Calu3 (cell line): Measurements from ENCODE around the gene NPAS3. TPM values are rescaled to one million over a fixed set of nuclear protein-coding genes. Genes with fewer than 3 reads are reported as not detected.

Experiments
- BruUV-seq: library from RNA; stranded (reverse); fragments of 400-500 nt; replicated peaks from 2 replicates; lab custom pipeline; 2021; lab: Mats Ljungman, UMichigan
- CTCF ChIA-PET: fragments of 300-600 bp; sonication (Branson Sonifier 250); formaldehyde crosslinking; loops from one replicate; lab custom pipeline; 2022; ENCODE audit warnings: antibody characterized with exemption; lab: Charles Lee
- DNase-seq: peaks from one replicate; pipeline ENCODE4 v3.0.0; 2022
- H3K27ac Mint-ChIP-seq: one replicate; pipeline ENCODE4 v1.8.0; 2022; ENCODE audit warnings: mixed read lengths; ENCODE audit not compliant: unreplicated experiment
- H3K27me3 Mint-ChIP-seq: one replicate; pipeline ENCODE4 v1.8.0; 2022; ENCODE audit warnings: mixed read lengths; ENCODE audit not compliant: unreplicated experiment
- H3K36me3 Mint-ChIP-seq: one replicate; pipeline ENCODE4 v1.8.0; 2022; ENCODE audit warnings: mild to moderate bottlenecking, moderate library complexity, mixed read lengths; ENCODE audit not compliant: insufficient read depth, unreplicated experiment
- H3K4me1 Mint-ChIP-seq: one replicate; pipeline ENCODE4 v1.8.0; 2022; ENCODE audit warnings: mild to moderate bottlenecking, low read depth, mixed read lengths; ENCODE audit not compliant: unreplicated experiment
- H3K4me3 Mint-ChIP-seq: one replicate; pipeline ENCODE4 v1.8.0; 2022; ENCODE audit warnings: mild to moderate bottlenecking, low read depth, moderate library complexity, mixed read lengths; ENCODE audit not compliant: unreplicated experiment
- H3K9me3 Mint-ChIP-seq: one replicate; pipeline ENCODE4 v1.8.0; 2022; ENCODE audit warnings: low read depth, mixed read lengths; ENCODE audit not compliant: unreplicated experiment
- CTCF ChIP-seq: fragments of 200-600 bp; IDR thresholded peaks from one replicate; pipeline ENCODE4 v1.8.0; 2022; ENCODE audit warnings: antibody characterized with exemption; ENCODE audit not compliant: unreplicated experiment
- intact Hi-C: fragments of 100-400 bp; cut with micrococcal nuclease; formaldehyde crosslinking; loops from one replicate; pipeline ENCODE4 v1.10.0; 2022; ENCODE audit not compliant: unreplicated experiment
- total RNA-seq: library from RNA; stranded (reverse); gene quantifications from 2 replicates; pipeline ENCODE4 v1.2.3, GENCODE V29; 2022

Gene NPAS3
- total RNA-seq, 1 experiment from 2014 or later, result not detected

- H3K27me3 Mint-ChIP-seq, result peaks cover 52% of the 10 kb centered on the region
Measured at GRCh38 chr14:33715227-33715528, 776.5 kb downstream of the NPAS3 start.

GRCh38 chr14:33716921-33717320 is 778.2 kb downstream of the NPAS3 start:
- Mint-ChIP-seq H3K4me3 (no peak overlapping the region), H3K36me3 (no peaks in the 10 kb centered on the region), H3K4me1 (no peaks in the 10 kb centered on the region), H3K27ac (no peak overlapping the region), H3K9me3 (no peaks in the 10 kb centered on the region), H3K27me3 (peaks cover 50% of the 10 kb centered on the region)
- TF ChIP-seq CTCF, result no peak
- BruUV-seq, result no TSS peak
- CTCF ChIA-PET, result interaction anchor here (0.7 kb wide), 1 partner anchor 555 kb away, joined by 9 read pairs; no protein-coding TSS in a partner anchor
- DNase-seq, result no peak
- intact Hi-C loops, result no loop called here

More at GRCh38 chr14:33715227-33715528, 776.5 kb downstream of the NPAS3 start:
- H3K36me3 Mint-ChIP-seq, result no peaks in the 10 kb centered on the region
- H3K4me1 Mint-ChIP-seq, result no peaks in the 10 kb centered on the region
- DNase-seq, result no peak
- TF ChIP-seq CTCF, result no peak
- H3K9me3 Mint-ChIP-seq, result no peaks in the 10 kb centered on the region
- CTCF ChIA-PET, result no interaction called here
- no peak overlapping the region for H3K4me3 Mint-ChIP-seq
- no TSS peak for BruUV-seq
- intact Hi-C loops, result no loop called here
- no peak overlapping the region for H3K27ac Mint-ChIP-seq

- CTCF ChIA-PET, result interaction anchor here (0.7 kb wide), 1 partner anchor 25 kb away, joined by 3 read pairs; no protein-coding TSS in a partner anchor
- no peaks in the 10 kb centered on the region for H3K36me3 Mint-ChIP-seq
- H3K27me3 Mint-ChIP-seq, result peaks cover 42% of the 10 kb centered on the region
- intact Hi-C loops, result no loop called here
- H3K27ac Mint-ChIP-seq, result no peak overlapping the region
- TF ChIP-seq CTCF, result no peak
- no peaks in the 10 kb centered on the region for H3K4me1 Mint-ChIP-seq
- DNase-seq, result no peak
- no peaks in the 10 kb centered on the region for H3K9me3 Mint-ChIP-seq
- no TSS peak for BruUV-seq
- no peak overlapping the region for H3K4me3 Mint-ChIP-seq
Measured at GRCh38 chr14:33717866-33718265, 779.2 kb downstream of the NPAS3 start.

- no peak for TF ChIP-seq CTCF
- no peaks in the 10 kb centered on the region for H3K4me1 Mint-ChIP-seq
- CTCF ChIA-PET, result no interaction called here
- H3K27ac Mint-ChIP-seq, result no peak overlapping the region
- intact Hi-C loops, result no loop called here
- DNase-seq, result no peak
- no peaks in the 10 kb centered on the region for H3K9me3 Mint-ChIP-seq
- no peaks in the 10 kb centered on the region for H3K36me3 Mint-ChIP-seq
- no peak overlapping the region for H3K4me3 Mint-ChIP-seq
- H3K27me3 Mint-ChIP-seq, result peaks cover 37% of the 10 kb centered on the region
- no TSS peak for BruUV-seq
Measured at GRCh38 chr14:33720284-33720787, 781.7 kb downstream of the NPAS3 start.
